Endodermal cell (in vitro differentiated cells): ENCODE measurements around the gene FBXO46. TPM values are rescaled to one million over a fixed set of nuclear protein-coding genes. Genes with fewer than 3 reads are reported as not detected.

ENCODE experiments used
- DNase-seq: peaks from one replicate; pipeline ENCODE4 v3.0.0-alpha.2; 2017
- H3K27ac ChIP-seq: 2 replicates; pipeline ENCODE4 v1.5.1; 2013; ENCODE audit warnings: mild to moderate bottlenecking, low read depth, low read length, moderate library complexity
- H3K27me3 ChIP-seq: 2 replicates; pipeline ENCODE4 v1.6.1; 2013; ENCODE audit warnings: mild to moderate bottlenecking, low read length, moderate library complexity; ENCODE audit not compliant: insufficient read depth, control insufficient read depth, poor library complexity, severe bottlenecking
- H3K36me3 ChIP-seq: 2 replicates; pipeline ENCODE4 v1.7.0; 2013; ENCODE audit warnings: mild to moderate bottlenecking, low read length, moderate library complexity; ENCODE audit not compliant: control insufficient read depth, insufficient read depth
- H3K4me1 ChIP-seq: one replicate; pipeline ENCODE4 v1.7.0; 2013; ENCODE audit warnings: low read length; ENCODE audit not compliant: control insufficient read depth, insufficient read depth
- H3K4me3 ChIP-seq: 2 replicates; pipeline ENCODE4 v1.5.1; 2013; ENCODE audit warnings: mild to moderate bottlenecking, low read length, moderate library complexity
- H3K9ac ChIP-seq: 2 replicates; pipeline ENCODE4 v1.6.1; 2013; ENCODE audit warnings: mild to moderate bottlenecking, low read length, moderate library complexity; ENCODE audit not compliant: poor library complexity, severe bottlenecking; ENCODE audit errors: extremely low read depth
- H3K9me3 ChIP-seq: 2 replicates; pipeline ENCODE4 v1.6.1; 2013; ENCODE audit warnings: mild to moderate bottlenecking, low read length, moderate library complexity; ENCODE audit not compliant: control insufficient read depth
- H3K27ac Mint-ChIP-seq: 2 replicates; pipeline ENCODE4 v1.8.0; 2020; ENCODE audit warnings: mixed read lengths
- H3K27me3 Mint-ChIP-seq: 2 replicates; pipeline ENCODE4 v1.8.0; 2021; ENCODE audit warnings: mild to moderate bottlenecking, mixed read lengths; ENCODE audit not compliant: insufficient read depth
- H3K36me3 Mint-ChIP-seq: 2 replicates; pipeline ENCODE4 v1.8.0; 2020; ENCODE audit warnings: low read depth, mixed read lengths
- H3K4me1 Mint-ChIP-seq: 2 replicates; pipeline ENCODE4 v1.8.0; 2020; ENCODE audit warnings: mixed read lengths
- H3K4me3 Mint-ChIP-seq: 2 replicates; pipeline ENCODE4 v1.8.0; 2020; ENCODE audit warnings: mild to moderate bottlenecking, moderate library complexity, mixed read lengths
- H3K9me3 Mint-ChIP-seq: 2 replicates; pipeline ENCODE4 v1.8.0; 2020; ENCODE audit warnings: mild to moderate bottlenecking, mixed read lengths
- WGBS, 2 experiments: methylation state at CpG; one replicate each; pipeline versions ENCODE4 v1.1.5 to v1.1.7; 2013; ENCODE audit warnings: missing lambda C conversion rate in 2 of 2, mixed read lengths in 1 of 2; ENCODE audit not compliant: insufficient coverage in 1 of 2, insufficient read length in 1 of 2; 5-methylcytosine and 5-hydroxymethylcytosine counted together
- total RNA-seq, 2 donors: library from RNA; stranded (reverse); fragmentation: NEBNext Ultra II Directional in 1 of 2; extraction: Animal tissue kit (Norgen Biotek cat#: 25700) in 1 of 2; gene quantifications; 2 replicates in 1 of 2; 3 replicates in 1 of 2; pipeline ENCODE4 v1.2.1, GENCODE V29; 2021
- TF ChIP-seq, protein P1 (sequence below): fragments of 200-600 bp; sonication (generic); conservative IDR thresholded peaks from 2 replicates; pipeline ENCODE4 v1.5.0; 2021; ENCODE audit warnings: antibody characterized with exemption, mild to moderate bottlenecking

FBXO46 gene
- total RNA-seq, 2 donors from 2014 or later, result 36.5 to 42.8 TPM

DNA sequence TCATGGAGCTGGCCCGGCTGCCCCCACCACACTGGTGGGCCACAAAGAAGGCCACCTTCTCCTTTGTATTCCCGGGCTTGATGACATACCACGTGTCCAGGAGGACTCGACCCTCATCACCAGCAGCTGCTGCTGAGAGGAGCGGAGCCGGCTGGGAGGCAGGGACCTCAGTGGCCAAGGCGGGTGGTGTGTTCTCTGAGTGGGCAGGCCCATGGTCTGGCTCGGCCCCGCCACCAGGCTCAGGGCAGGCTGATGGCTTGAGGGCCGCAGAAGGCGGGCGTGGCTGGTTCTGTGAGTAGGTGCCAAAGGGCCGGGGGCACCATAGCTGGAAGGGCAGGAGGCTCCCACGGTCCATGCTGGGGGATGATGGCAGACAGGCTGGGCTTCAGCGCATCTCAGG is 17.6 kb downstream of the FBXO46 start:
- Mint-ChIP-seq H3K27ac (no peak overlapping the region), H3K36me3 (peaks cover 26% of the 10 kb centered on the region), H3K4me1 (peaks cover 19% of the 10 kb centered on the region), H3K4me3 (no peak overlapping the region), H3K27me3 (no peaks in the 10 kb centered on the region), H3K9me3 (no peaks in the 10 kb centered on the region)
- TF ChIP-seq, protein P1, sequence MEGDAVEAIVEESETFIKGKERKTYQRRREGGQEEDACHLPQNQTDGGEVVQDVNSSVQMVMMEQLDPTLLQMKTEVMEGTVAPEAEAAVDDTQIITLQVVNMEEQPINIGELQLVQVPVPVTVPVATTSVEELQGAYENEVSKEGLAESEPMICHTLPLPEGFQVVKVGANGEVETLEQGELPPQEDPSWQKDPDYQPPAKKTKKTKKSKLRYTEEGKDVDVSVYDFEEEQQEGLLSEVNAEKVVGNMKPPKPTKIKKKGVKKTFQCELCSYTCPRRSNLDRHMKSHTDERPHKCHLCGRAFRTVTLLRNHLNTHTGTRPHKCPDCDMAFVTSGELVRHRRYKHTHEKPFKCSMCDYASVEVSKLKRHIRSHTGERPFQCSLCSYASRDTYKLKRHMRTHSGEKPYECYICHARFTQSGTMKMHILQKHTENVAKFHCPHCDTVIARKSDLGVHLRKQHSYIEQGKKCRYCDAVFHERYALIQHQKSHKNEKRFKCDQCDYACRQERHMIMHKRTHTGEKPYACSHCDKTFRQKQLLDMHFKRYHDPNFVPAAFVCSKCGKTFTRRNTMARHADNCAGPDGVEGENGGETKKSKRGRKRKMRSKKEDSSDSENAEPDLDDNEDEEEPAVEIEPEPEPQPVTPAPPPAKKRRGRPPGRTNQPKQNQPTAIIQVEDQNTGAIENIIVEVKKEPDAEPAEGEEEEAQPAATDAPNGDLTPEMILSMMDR, result no peak
- Histone ChIP-seq H3K4me3 (no peak overlapping the region), H3K36me3 (peaks cover 19% of the 10 kb centered on the region), H3K27me3 (no peaks in the 10 kb centered on the region), H3K9ac (no peak overlapping the region), H3K27ac (no peak overlapping the region), H3K9me3 (no peaks in the 10 kb centered on the region), H3K4me1 (peaks cover 2% of the 10 kb centered on the region)
- 94 to 95% methylated on average over 11 to 15 of the region's 15 CpGs for WGBS, 2 experiments
- no peak for DNase-seq

DNA sequence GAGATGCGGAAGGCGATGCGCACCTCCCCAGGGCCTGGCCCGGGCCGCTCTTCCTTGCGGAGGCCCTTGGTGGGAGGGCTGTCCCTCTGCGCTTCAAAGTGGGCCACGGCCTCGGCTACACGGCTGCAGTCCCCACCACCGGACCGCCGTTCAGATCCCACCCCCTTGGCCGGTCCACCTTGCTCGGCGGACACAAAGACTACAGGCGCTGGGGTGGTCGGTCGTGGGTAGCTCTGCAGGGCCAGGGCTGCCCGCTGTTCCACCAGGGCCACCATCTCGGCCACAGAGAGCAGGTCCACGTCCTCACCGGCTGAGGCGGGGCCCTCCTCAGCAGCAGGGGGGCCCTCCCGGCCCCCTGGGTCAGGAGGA is 18.0 kb downstream of the FBXO46 start:
- Mint-ChIP-seq H3K4me1 (peaks cover 16% of the 10 kb centered on the region), H3K27ac (no peak overlapping the region), H3K27me3 (no peaks in the 10 kb centered on the region), H3K36me3 (peaks cover 26% of the 10 kb centered on the region), H3K4me3 (no peak overlapping the region), H3K9me3 (no peaks in the 10 kb centered on the region)
- Histone ChIP-seq H3K4me1 (no peaks in the 10 kb centered on the region), H3K4me3 (no peak overlapping the region), H3K9me3 (no peaks in the 10 kb centered on the region), H3K36me3 (peaks cover 19% of the 10 kb centered on the region), H3K27me3 (no peaks in the 10 kb centered on the region), H3K27ac (no peak overlapping the region), H3K9ac (no peak overlapping the region)
- WGBS, 2 experiments, result 96 to 98% methylated on average over 18 to 25 of the region's 25 CpGs
- TF ChIP-seq, protein P1, result no peak
- DNase-seq, result no peak

DNA sequence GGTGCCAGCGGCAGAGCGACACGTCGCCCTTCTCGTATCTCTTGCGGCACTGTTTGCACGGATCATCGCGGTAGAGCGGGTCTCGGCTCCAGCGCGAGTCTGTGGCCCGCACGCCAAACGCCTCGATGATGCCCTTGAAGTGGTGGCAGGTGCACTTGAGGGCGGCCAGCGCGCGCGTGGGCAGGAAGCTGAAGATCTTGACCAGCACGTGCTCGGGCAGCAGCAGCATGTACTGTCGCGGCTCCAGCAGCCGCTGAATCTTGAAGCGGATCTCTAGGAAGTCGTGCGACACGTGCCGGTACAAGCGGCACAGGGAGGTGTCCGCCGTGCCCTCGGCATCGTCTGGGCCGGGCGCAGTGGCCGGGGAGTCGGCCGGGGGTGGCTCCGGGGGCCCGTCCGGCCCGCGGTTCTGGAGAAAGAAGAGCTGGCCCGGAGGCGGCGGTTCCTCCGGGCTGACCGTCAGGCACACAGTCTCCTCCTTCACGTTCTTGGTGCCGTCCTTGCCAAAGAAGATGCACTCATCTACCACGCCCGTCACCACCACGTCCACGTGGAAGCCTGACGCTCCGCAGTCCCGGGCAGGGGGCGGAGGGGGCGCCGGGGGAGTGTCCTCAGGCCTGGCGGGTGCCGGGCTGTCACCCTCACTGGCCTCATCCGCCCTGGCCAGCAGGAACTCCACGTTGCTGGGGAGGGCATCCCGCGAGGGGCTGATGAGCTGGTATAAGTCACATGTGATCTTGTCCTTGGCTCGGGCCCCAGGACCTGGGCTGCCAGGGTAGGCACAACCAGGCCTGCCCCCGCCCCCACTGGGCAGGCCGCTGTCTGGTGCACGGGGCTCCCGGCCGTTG is 18.6 kb downstream of the FBXO46 start:
- Histone ChIP-seq H3K4me3 (no peak overlapping the region), H3K9ac (no peak overlapping the region), H3K4me1 (no peaks in the 10 kb centered on the region), H3K9me3 (no peaks in the 10 kb centered on the region), H3K36me3 (peaks cover 19% of the 10 kb centered on the region), H3K27ac (no peak overlapping the region), H3K27me3 (no peaks in the 10 kb centered on the region)
- Mint-ChIP-seq H3K27me3 (no peaks in the 10 kb centered on the region), H3K4me3 (no peak overlapping the region), H3K27ac (no peak overlapping the region), H3K4me1 (peaks cover 16% of the 10 kb centered on the region), H3K36me3 (peaks cover 26% of the 10 kb centered on the region), H3K9me3 (no peaks in the 10 kb centered on the region)
- WGBS, 2 experiments, result 96 to 97% methylated on average over 48 to 76 of the region's 76 CpGs
- DNase-seq, result no peak
- TF ChIP-seq, protein P1, result no peak
